ENCODE data around the gene SPNS2.

DNA sequence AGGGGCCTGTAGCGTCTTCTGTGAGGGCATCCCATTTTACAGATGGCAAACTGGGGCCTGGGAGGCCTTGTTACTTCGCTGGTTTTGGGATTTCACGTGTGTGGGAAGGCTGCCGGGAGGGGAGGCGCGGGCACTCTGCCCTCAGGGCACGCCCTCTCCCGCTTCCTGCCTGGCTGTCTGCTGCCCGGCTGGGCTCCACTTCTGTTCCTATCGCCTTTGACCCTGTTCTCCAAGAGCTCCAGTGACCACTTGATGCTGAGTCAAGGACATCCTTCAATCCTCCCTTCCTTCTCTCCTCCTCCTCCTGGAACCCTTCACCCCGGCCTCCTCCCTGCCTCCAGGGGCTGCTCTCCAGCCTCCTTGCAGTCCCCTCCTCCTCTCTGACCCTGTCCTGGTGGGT is 48.9 kb upstream of the SPNS2 start:
- no peak for TF ChIP-seq CTCF (conservative IDR thresholded peaks at IDR 0.05; ENCODE audit: low read depth in 2 of 2)
- TF ChIP-seq EZH2 (IDR thresholded peaks at IDR 0.05; ENCODE audit: low read depth, unreplicated experiment): no peak
- no peak for TF ChIP-seq POLR2AphosphoS5 (IDR thresholded peaks at IDR 0.05; ENCODE audit: low read depth)
- TF ChIP-seq EZH2phosphoT487 (IDR thresholded peaks at IDR 0.05; ENCODE audit: unreplicated experiment): no peak
- no peak for TF ChIP-seq JUNB (IDR thresholded peaks at IDR 0.05; ENCODE audit: unreplicated experiment)
- no peak for TF ChIP-seq CREB1 (CRISPR knock-in tag; IDR thresholded peaks at IDR 0.05; ENCODE audit: low read depth)
- TF ChIP-seq NANOG (IDR thresholded peaks at IDR 0.05; ENCODE audit: borderline replicate concordance): no peak
- no peak for TF ChIP-seq STAT1 (IDR thresholded peaks at IDR 0.05; ENCODE audit: unreplicated experiment)
- no peak for TF ChIP-seq ZNF462 (CRISPR knock-in tag; IDR thresholded peaks at IDR 0.05)
- TF ChIP-seq REST (IDR thresholded peaks at IDR 0.05; ENCODE audit: unreplicated experiment): no peak
- TF ChIP-seq, protein P1, sequence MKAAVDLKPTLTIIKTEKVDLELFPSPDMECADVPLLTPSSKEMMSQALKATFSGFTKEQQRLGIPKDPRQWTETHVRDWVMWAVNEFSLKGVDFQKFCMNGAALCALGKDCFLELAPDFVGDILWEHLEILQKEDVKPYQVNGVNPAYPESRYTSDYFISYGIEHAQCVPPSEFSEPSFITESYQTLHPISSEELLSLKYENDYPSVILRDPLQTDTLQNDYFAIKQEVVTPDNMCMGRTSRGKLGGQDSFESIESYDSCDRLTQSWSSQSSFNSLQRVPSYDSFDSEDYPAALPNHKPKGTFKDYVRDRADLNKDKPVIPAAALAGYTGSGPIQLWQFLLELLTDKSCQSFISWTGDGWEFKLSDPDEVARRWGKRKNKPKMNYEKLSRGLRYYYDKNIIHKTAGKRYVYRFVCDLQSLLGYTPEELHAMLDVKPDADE (IDR thresholded peaks at IDR 0.05): no peak
- no peak for TF ChIP-seq ZNF114 (CRISPR knock-in tag; IDR thresholded peaks at IDR 0.05)
- no peak for TF ChIP-seq ZNF331 (CRISPR knock-in tag; IDR thresholded peaks at IDR 0.05; ENCODE audit: low read depth)

Measured in GM23338 (cell line).